ENCODE results near the gene ZNF487.
"Not testable (repeated sequence)": the region's sequence is repeated elsewhere in the genome, so short reads cannot be mapped to it uniquely, and the experiment has no call there.

Gene ZNF487

DNA sequence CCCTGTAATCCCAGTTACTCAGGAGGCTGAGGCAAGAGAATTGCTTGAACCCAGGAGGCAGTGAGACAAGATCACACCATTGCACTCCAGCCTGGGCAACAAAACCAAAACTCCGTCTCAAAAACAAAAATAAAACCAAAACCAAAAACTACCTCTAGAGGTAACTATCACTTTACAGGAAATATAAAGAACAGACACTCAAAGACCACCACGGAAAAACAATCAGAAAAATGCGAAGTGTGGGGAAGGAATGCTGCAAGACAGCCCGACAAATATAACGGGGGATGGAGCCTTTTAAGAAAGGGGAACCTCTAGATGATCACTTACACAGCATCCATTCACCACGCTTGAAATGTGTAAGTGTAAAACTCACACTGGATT lies 32.2 kb upstream of the ZNF487 start:
- DNase-seq (ENCODE audit: low spot score): no peak

DNA sequence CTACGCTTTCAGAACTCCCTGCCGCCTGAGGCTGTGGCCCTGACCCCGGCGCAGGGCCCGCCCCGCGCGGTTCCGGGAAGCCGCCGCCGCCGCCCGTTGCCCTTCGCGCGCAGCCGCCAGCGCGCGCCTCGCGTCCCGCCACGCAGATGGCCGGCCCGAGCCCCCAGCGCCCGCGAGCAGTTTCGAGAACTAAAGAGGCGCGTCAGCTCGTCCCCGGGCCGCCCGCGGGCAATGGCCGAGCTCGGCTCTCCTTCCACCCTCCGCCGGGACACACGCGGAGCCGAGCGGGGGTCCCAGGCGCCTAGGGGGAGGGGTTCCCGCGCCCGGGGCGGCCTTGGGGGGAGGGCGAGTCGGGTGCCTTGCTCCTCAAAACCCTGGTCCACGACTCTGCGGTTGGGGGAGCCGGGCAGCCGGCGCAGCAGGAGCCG lies 29.7 kb upstream of the ZNF487 start:
- DNase-seq (ENCODE audit: low spot score): peak; percentile 25

DNA sequence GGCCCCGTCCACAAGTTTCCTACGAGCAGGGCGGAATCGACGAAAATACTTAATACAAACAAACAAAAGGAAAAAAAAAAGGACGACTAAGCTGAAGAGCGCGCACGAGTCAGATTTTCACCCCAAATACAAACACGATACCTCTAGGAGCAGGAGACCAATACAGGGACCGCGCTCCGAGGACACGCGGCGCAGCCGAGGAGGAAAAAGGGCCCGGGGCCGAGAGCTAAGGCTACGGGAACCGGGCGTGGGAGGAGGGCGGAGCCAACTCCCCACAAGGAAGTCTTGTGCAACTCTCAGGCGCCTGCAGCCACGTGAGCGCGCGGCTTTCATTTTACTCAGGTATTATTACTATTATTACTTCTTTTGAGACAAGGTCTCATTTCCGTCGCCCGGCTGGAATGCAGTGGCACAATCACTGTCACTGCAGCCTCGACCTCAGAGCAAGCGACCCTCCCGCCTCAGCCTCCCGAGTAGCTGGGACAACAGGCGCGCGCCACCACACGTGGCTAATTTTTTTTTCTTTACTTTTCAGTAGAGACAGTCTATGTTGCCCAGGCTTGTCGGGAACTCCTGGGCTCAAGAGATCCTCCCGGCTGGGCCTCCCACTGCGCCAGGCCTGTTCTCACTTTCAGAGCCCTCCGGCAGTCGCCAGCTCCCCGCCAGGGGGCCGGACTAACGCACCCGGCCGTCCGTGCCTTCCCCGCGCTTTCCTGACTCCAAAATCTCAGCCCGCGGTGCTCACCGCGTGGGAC lies 29.2 kb upstream of the ZNF487 start:
- peak; percentile 88 for DNase-seq (ENCODE audit: low spot score)

DNA sequence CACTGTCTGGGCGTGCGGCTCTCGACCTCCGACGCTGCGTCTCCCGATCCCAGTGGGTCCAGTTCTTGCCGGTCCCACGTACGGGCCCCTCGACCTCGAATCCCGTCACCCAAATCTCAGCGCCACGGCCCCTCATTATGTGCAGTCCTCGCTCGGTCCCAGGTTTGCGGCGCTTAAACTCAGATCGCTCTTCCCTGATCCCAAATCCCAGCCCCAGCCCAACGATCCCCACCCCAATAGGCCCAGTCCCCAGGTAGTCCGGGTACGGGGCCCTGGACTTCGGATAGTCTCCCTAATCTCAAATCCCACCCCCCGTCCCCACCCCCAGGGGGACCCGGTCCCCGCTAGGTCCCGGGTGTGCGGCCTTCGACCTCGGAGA lies 28.6 kb upstream of the ZNF487 start:
- no peak for DNase-seq (ENCODE audit: low spot score)

DNA sequence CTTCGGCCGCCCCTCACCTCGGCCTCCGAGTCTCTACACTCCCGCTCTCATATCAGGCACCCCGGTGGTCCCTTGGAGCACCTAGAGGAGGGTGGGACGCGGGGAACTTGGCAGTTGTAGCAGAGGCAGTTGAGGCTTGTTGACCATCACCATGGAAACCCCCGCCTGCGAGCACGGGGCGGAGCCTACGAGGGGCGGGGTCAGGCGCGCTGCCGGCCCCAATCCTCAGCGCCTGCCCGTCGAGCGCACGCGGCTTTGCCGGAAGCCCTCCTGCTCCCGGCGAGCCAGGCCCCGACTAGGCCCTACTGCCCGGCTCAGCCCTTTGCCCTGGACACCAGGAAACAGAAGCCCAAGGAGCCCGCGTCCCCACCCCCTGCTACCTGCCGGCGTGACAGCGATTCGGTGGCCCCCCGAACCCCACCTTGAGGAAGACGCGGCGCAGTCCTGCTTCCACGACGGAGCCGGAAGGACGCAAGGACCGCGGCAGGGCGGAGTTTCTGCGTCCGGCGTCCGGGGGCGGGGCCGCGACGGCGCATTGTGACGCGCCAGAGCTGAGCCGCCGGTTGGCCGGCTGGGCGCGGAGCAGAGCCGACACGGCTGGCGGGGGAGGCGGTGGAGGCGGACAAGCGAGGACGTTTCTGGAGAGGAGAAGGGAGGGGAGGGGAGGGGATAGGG lies 28.1 kb upstream of the ZNF487 start, which contains the start of gene HNRNPF:
Gene HNRNPF (minus strand): TSS at position 477 of the 675 bp plus-strand sequence. CDS start 21,302 bp downstream, outside the sequence.
- peak; percentile 96 for DNase-seq (ENCODE audit: low spot score)

DNA sequence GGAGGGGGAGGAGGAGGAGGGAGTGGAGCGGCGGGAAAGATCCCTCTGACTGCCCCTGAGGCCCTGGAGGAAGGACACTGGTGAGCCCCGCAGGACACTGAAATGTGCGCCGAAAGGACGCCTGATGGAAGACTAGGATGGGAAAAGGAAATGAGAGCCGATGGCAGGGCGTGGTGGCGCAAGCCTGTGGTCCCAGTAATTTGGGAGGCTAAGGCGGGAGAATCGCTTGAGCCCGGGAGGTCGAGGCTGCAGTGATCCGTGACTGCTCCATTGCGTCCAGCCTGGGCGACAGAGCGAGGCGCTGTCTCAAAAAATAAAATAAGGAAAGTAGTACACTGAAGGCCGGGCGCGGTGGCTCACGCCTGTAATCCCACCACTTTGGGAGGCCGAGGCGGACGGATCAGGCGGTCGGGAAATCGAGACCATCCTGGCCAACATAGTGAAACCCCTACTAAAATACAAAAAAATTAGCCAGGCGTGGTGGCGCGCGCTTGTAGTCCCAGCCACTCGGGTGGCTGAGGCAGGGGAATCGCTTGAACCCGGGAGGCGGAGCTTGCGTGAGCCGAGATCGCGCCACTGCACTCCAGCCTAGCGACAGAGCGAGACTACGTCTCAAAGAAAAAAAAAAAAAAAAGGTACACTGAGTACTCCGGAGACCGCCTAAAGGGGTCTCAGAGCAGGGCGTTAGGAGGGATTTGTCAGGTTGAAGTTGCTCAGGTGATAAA lies 27.4 kb upstream of the ZNF487 start:
- peak; percentile 23 for DNase-seq (ENCODE audit: low spot score)

DNA sequence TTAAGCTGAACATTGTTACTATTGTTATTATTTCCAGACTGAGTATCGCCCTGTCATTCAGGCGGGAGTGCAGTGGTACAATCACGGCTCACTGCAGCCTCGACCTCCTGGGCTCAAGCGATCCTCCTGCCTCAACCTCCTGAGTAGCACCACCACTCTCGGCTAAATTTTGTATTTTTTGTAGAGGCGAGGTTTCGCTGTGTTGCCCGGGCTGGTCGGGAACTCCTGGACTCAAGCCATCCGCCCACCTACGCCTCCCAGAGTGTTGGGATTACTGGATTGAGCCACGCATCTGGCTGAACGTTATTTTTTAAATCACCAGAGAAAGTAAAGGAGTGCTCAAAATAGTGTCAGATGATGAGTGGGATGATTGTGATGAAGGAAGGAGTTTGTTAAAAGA lies 26.6 kb upstream of the ZNF487 start:
- DNase-seq (ENCODE audit: low spot score): no peak

DNA sequence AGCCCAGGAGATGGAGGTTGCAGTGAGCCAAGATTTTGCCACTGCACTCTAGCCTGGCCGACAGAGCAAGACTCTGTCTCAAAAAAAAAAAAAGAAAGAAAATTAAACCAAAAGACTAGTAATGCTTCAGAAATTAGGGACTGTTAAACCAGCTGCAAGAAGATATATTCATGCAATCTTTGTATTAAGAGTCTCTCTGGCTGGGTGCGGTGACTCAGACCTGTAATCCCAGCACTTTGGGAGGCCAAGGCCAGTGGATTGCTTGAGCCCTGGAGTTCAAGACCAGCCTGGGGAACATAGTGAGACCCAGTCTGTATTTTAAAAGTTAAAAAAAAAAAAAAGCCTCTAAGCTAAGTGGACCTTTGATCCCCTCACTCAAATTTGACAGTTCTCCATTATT lies 25.4 kb upstream of the ZNF487 start:
- no peak for DNase-seq (ENCODE audit: low spot score)

DNA sequence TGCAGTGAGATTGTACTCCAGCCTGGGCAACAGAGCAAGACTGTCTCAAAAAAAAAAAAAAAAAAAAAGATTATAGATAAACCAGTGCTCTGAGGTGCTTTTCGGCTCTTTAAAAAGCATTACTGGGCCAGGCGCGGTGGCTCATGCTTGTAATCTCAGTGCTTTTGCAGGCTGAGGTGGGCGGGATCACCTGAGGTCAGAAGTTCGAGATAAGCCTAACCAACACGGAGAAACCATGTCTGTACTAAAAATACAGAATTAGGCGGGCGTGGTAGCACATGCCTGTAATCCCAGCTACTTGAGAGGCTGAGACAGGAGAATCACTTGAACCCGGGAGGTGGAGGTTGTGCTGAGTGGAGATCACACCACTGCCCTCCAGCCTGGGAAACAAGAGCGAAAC lies 21.4 kb upstream of the ZNF487 start:
- DNase-seq (ENCODE audit: low spot score): no peak

DNA sequence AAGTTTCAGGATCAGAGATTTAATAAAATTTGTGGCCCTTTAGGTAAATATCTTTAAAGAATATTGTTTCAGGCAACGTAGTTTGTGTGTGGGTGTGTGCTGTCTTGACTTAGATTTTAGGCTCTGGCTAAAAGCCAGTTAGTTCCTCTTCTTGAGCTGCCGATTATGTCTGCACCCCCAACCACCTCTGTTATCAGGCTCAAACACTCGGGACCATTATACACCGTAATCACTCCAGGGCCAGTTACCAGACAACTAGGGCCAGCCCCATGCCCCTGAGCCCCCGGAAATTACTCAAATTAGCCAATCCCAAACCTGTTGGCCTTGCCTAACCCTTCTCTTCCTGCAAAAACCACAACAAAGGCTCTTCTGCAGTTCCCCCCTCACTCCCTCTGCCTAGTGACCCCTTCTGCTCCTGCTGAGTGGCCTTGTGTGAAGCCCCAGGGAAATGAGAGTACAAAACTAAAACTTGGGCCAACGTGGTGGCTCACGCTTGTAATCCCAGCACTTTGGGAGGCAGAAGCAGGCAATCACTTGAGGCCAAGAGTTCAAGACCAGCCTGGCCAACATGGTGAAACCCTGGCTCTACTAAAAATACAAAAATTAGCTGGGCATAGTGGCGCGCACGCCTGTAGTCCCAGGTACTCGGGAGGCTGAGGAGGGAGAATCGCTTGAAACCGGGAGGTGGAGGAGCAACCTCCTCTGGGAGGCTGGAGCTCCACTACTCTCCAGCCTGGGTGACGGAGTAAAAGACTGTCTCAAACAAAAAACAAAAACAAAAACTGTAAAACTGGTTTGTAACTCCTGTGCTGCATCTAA lies 18.8 kb upstream of the ZNF487 start:
- peak; percentile 18 for DNase-seq (ENCODE audit: low spot score)

DNA sequence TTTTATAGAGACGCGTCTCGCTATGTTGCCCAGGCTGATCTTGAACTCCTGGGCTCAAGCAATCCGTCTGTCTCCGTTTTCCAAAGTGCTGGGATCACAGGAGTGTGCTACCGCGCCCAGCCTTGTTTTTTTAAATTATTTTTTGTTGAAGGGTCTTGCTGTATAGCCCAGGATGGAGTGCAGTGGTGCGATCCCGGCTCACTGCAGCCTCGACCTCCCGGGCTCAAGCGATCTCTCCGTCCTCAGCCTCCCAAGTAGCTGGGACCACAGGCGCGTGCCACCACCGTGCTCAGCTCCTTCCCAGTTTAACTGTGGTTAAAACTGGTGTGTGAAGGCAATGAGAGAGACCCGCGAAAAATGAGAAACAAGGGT lies 16.9 kb upstream of the ZNF487 start:
- no peak for DNase-seq (ENCODE audit: low spot score)

DNA sequence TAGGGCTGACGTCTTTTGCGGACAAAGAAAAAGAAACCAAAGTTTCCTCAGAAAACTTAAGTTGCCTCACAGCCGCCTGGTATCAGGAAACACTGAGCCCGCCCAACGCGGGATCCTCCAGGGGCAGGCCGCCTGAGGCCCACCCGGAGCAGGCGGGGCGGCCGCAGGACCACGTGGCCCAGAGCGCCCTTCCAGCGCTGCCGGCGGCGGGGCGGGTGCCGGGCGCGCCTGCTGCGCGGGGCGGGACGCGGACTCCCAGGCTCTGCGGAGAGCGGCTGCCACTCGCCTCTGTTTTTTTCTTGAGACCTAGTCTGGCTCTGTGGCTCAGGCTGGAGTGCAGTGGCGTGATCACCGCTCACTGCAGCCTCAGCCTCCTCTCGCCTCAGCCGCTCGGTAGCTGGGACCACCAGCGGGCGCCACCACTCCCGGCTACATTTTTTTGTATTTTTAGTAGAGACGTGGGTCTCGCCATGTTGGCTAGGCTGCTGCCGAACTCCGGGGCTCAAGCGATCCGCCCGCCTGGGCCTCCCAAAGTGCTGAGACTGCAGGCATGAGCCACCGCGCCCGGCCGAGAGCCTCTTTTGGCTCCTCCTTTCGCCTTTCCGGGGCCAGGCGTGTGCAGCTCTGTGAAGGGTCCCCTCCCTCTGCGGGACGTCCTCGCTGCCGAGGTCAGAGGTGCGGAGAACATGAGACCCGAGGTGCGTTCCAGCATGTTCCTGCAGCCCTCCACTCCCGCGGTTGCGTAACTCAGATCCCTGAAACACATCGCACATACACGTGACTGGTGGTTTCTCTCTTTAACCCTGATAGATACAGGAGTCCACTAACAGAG lies 16.3 kb upstream of the ZNF487 start:
- peak; percentile 88 for DNase-seq (ENCODE audit: low spot score)

DNA sequence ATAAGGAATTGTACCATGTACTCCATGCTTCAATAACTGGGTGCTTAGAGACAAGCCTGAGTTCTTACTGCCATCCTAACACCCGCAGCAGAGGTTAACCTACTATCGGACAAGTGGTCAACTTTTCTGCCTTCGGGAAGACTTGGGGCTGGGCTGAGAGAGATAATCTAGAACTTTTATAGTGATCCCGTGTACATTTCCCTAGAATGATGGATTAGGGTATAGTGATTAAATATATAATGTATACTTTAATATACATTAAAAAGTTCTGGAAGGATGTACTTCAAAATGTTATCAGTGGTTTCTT lies 15.8 kb upstream of the ZNF487 start:
- no peak for DNase-seq (ENCODE audit: low spot score)

DNA sequence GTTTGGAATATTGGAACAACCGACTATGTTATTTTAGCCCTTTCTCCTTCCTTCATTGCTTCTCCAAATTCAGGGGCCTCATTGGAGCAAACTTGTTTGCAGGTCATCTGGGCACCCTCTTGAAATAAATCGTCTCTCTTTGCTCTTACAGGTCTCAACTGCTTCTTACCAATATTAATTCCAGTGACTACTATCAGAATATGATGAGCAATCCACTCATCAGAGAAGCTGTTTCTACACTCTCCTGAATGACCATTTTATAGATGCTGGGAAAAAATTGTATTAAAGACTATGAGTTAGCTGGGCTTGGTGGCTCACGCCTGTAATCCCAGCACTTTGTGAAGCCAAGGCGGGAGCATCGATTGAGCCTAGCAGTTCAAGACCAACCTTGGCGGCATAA lies 15.4 kb upstream of the ZNF487 start:
- DNase-seq (ENCODE audit: low spot score): no peak

DNA sequence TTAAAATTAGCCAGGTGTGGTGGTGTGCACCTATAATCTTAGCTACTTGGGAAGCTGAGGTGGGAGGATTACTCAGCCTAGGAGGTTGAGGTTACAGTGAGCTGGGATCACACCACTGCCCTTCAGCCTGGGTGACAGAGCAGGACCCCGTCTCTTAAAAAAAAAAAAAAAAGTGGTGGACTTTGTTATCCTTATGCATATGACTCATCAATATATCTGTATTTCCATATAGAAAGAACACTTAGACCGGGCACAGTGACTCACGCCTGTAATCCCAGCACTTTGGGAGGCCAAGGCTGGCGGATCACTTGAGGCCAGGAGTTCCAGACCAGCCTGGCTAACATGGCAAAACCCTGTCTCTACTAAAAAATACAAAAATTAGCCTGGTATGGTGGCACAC lies 15.0 kb upstream of the ZNF487 start:
- not testable (repeated sequence) for DNase-seq (ENCODE audit: low spot score)

DNA sequence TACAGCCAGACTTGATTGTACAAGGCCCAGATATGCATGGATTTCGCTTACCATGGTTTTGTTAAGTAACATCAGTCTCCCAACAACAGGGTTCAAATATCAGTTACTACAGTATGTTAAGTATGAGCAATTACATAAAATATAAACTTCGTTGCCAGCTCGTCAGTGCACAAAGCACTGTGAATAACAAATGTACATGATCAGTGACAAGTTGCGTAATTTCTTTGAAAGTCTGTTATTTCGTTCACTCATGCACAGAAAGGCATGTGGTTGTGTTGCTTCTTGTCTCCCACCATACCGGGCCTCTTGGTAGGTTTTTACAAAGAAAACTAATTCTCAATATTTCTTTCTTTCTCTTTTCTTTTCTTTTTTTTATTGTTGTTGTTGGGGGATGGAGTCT lies 12.5 kb upstream of the ZNF487 start:
- no peak for DNase-seq (ENCODE audit: low spot score)

DNA sequence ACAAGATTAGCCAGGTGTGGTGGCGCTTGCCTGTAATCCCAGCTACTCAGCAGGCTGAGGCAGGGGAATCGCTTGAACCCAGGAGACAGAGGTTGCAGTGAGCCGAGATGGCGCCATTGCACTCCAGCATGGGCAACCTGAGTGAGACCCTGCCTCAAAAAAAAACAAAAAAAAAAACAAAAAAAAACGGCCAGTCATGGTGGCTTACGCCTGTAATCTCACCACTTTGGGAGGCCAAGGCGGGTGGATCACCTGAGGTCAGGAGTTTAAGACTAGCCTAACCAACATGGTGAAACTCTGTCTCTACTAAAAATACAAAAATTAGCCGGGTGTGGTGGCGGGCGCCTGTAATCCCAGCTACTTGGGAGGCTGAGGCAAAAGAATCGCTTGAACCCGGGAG lies 10.4 kb upstream of the ZNF487 start:
- DNase-seq (ENCODE audit: low spot score): not testable (repeated sequence)

DNA sequence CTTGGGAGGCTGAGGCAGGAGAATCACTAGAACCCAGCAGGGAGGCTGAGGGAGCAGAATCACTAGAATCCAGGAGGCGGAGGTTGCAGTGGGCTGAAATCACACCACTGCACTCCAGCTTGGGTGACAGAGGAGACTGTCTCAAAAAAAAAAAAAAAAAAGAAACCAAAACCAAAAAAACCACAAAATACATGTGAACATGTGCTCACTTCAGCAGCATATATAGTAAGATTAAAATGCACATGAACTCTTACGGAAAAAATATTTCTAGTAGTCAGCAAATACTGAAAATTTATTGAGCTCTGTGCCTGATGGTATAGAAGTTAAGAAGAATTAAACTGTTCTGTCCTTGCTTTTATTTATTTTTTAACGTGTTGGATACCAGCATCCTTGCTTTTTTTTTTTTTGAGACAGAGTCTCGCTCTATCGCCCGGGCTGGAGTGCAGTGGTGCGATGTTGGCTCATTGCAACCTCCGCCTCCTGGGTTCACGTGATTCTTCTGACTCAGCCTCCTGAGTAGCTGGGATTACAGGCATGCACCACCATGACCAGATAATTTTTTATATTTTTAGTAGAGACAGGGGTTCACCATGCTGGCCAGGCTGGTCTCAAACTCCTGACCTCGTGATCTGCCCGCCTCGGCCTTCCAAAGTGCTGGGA lies 9.6 kb upstream of the ZNF487 start:
- no peak for DNase-seq (ENCODE audit: low spot score)

DNA sequence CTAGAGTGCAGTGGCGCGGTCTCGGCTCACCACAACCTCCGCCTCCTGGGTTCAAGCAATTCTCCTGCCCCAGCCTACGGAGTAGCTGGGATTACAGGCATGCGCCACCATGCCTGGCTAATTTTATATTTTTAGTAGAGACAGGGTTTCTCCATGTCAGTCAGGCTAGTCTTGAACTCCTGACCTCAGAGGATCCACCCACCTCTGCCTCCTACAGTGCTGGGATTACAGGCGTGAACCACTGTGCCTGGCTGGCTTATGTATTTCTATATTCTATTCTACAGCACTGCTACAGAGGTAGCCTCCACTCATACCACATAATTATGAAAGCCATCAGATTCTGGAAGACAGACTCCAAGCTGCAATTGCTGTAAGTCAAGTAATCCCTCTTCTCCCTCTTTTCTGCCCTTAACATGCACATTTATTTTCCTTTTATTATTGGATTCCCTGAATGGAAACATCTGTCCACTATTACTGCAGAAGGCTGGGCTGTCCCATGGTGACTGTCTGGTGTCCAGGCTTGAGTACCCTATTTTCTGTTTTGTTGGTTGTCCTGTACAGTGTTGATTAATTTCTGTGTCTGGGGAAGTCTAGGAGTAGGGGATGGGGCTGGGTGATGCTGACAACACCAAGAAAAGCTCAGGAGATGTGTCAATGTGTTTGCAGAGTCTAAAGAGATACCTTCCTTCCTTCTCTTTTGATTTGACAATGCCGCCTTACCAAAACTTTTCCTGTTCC lies 5.8 kb upstream of the ZNF487 start:
- DNase-seq (ENCODE audit: low spot score): no peak

DNA sequence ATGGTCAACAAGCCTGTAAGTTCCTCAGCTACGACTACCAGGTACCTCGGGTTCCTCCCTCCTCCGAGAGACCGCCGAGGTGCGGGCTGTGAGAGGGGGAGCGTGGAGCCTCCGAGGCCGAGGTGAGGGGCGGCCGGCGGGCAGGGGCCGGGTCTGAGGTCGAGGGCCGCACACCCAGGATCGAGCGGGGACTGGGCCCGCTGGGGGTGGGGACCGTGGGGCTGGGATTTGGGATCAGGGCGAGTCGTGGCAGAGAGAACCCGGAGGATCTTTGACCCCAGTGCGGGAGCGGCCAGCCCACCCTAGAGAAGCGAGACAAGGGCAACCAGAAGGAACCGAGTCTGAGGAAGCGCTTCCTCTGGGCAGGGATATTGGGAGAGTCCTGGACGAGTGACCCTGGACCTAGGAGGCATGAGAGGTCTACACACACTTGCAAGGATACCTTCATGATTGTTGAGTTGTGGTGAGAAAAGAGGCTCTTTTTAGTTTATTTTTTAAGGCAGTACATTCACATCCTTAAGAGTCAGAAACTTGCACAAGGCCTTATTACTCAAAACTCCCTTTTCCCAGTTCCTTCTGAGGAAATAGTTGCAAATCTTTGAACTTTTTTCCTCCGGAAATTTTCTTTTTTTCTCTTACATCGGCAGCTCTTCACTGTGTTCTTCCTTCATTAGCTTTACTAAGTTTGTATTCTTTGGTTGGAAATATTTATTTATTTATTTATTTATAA lies 395 bp downstream of the ZNF487 start:
- no peak for DNase-seq (ENCODE audit: low spot score)

Data from Ammon's horn (tissue), 1 donor.